HepG2 (cell line): Measurements from ENCODE around the gene CYBC1. TPM values are rescaled to one million over a fixed set of nuclear protein-coding genes. Genes with fewer than 3 reads are reported as not detected.

ENCODE experiments used
- ATAC-seq: fragments of 200-7000 bp; cut with Tn5 transposase; 3 replicates; pipeline ENCODE4 v1.9.1; 2020; ENCODE audit warnings: mild to moderate bottlenecking, moderate library complexity
- BruUV-seq: library from RNA; stranded (reverse); fragments of 400-500 nt; replicated peaks from 2 replicates; lab custom pipeline; 2021; lab: Mats Ljungman, UMichigan
- CTCF ChIA-PET: fragments of 300-600 bp; formaldehyde crosslinking; extraction: SDS; loops from one replicate; lab custom pipeline; 2021; ENCODE audit warnings: low total read pairs, inconsistent platforms, low intra/inter-chr PET ratio; lab: Yijun Ruan, JAX
- POLR2A ChIA-PET: fragments of 350-600 bp; sonication (Branson Sonifier 250); formaldehyde crosslinking; loops from one replicate; lab custom pipeline; 2020; ENCODE audit warnings: antibody characterized with exemption, inconsistent platforms; lab: Yijun Ruan, JAX
- DNase-seq: peaks from one replicate; pipeline ENCODE4 v3.0.0-alpha.2; 2015; ENCODE audit warnings: low spot score
- FAIRE-seq: peaks from 3 replicates; lab custom pipeline; 2011; peaks lifted over from hg19 to GRCh38; lab: Jason Lieb, UNC
- H2AFZ ChIP-seq: one replicate; pipeline ENCODE4 v1.6.1; 2011; ENCODE audit warnings: low read length, inconsistent platforms
- H3K27ac ChIP-seq: fragments of 300-600 bp; 3 replicates; pipeline ENCODE4 v1.8.0; 2011; ENCODE audit warnings: mixed run types, mild to moderate bottlenecking, mixed read lengths, low read length, inconsistent platforms; ENCODE audit not compliant: insufficient read depth; ENCODE audit errors: extremely low read length
- H3K27me3 ChIP-seq, 2 experiments: fragments of 200-600 bp in 1 of 2; 2 replicates in 1 of 2; 3 replicates in 1 of 2; pipeline versions ENCODE4 v1.6.0 to v1.8.0; 2011; ENCODE audit warnings: low read length in 2 of 2, mild to moderate bottlenecking in 2 of 2, moderate library complexity in 2 of 2, inconsistent platforms in 1 of 2; ENCODE audit not compliant: insufficient read depth in 2 of 2, control insufficient read depth in 1 of 2
- H3K36me3 ChIP-seq, 2 experiments: fragments of 200-600 bp in 1 of 2; replicated peaks in 1 of 2; 2 replicates in 1 of 2; 3 replicates in 1 of 2; pipeline versions ENCODE4 v1.5.1 to v1.8.0; 2011; ENCODE audit warnings: low read length in 2 of 2, inconsistent platforms in 1 of 2; ENCODE audit not compliant: insufficient read depth in 2 of 2, control insufficient read depth in 1 of 2
- H3K4me1 ChIP-seq: 2 replicates; pipeline ENCODE4 v1.5.1; 2012; ENCODE audit warnings: low read length, inconsistent platforms; ENCODE audit not compliant: insufficient read depth
- H3K4me2 ChIP-seq: 2 replicates; pipeline ENCODE4 v1.6.0; 2011; ENCODE audit warnings: low read depth, low read length, inconsistent platforms
- H3K4me3 ChIP-seq, 3 experiments: fragments of 200-600 bp in 1 of 3; sonication (generic), shearing (Covaris generic) in 1 of 3; replicated peaks in 1 of 3; 2 replicates each; pipeline ENCODE4 v1.5.1; 2011 to 2016; ENCODE audit warnings: low read length in 3 of 3, inconsistent platforms in 2 of 3, low read depth in 2 of 3, mild to moderate bottlenecking in 2 of 3, control low read depth in 1 of 3, mixed read lengths in 1 of 3; ENCODE audit not compliant: insufficient read depth in 1 of 3
- H3K79me2 ChIP-seq: one replicate; pipeline ENCODE4 v1.6.1; 2011; ENCODE audit warnings: low read length, inconsistent platforms; ENCODE audit not compliant: insufficient read depth
- H3K9ac ChIP-seq: 2 replicates; pipeline ENCODE4 v1.6.0; 2011; ENCODE audit warnings: mild to moderate bottlenecking, low read depth, low read length, inconsistent platforms; ENCODE audit not compliant: insufficient read depth
- H3K9me3 ChIP-seq: 2 replicates; pipeline ENCODE4 v1.5.1; 2012; ENCODE audit warnings: mild to moderate bottlenecking, low read length
- H4K20me1 ChIP-seq: 2 replicates; pipeline ENCODE4 v1.6.0; 2011; ENCODE audit warnings: inconsistent platforms, mild to moderate bottlenecking, low read length, moderate library complexity; ENCODE audit not compliant: insufficient read depth
- PRDM10 ChIP-seq: sonication (generic); formaldehyde crosslinking; IDR thresholded peaks from 2 replicates; pipeline ENCODE4 v1.4.0; 2020; ENCODE audit warnings: low read depth, missing genetic modification reagents
- TRAFD1 ChIP-seq: sonication (generic); formaldehyde crosslinking; IDR thresholded peaks from 2 replicates; pipeline ENCODE4 v1.5.1; 2020; ENCODE audit warnings: missing genetic modification reagents, mild to moderate bottlenecking, borderline replicate concordance
- WGBS: methylation state at CpG from one replicate; pipeline ENCODE4 v1.1.6; 2017; ENCODE audit warnings: low lambda C conversion rate; 5-methylcytosine and 5-hydroxymethylcytosine counted together
- in situ Hi-C: cut with HindIII; loops from 2 replicates; pipeline ENCODE4 v1.10.0; 2017; ENCODE audit warnings: low pct_unique_long_range_greater_than_20kb; ENCODE audit not compliant: extremely low pct_ligation_motif_present
- intact Hi-C: fragments of 100-400 bp; cut with micrococcal nuclease; formaldehyde crosslinking; loops from one replicate; pipeline ENCODE4 v1.10.0; 2022; ENCODE audit not compliant: unreplicated experiment
- polyA plus RNA-seq, 8 experiments: library from polyadenylated mRNA; depleted of rRNA in 3 of 8; stranded (reverse) in 7 of 8; unstranded in 1 of 8; fragments of >200 nt; fragmentation: Illumina TruSeq in 4 of 8; extraction: Trizol in 4 of 8; gene quantifications; 2 replicates each; pipeline versions ENCODE4 v1.2.1 to v1.2.3, GENCODE V29; 2011 to 2016; ENCODE audit warnings: low read depth in 4 of 8, missing spikeins in 1 of 8, mixed read lengths in 1 of 8; ENCODE audit not compliant: insufficient read depth in 1 of 8
- total RNA-seq, 5 experiments: library from RNA; depleted of rRNA; stranded (reverse); fragments of >200 nt; fragmentation: Illumina TruSeq; extraction: Trizol; gene quantifications; 2 replicates each; pipeline ENCODE4 v1.2.3, GENCODE V29; 2016; ENCODE audit warnings: low read depth in 1 of 5

CYBC1 gene
- total and polyA plus RNA-seq, 2 of the 13 experiments (the other 11 are each of a cell fraction or from before 2014, with no cell fraction given): 43.4 to 44.1 TPM

GRCh38 chr17:82406131-82406671, 44.4 kb downstream of the CYBC1 start:
- 96% methylated on average over 14 of the region's 14 CpGs for WGBS
- no peak for ATAC-seq
- FAIRE-seq: no peak

More at GRCh38 chr17:82406131-82406671, 44.4 kb downstream of the CYBC1 start:
- no peak overlapping the region for H3K4me2 ChIP-seq
- H3K4me1 ChIP-seq: peaks cover 23% of the 10 kb centered on the region
- no peak overlapping the region for H3K9ac ChIP-seq
- in situ Hi-C loops (no loop called here), intact Hi-C loops (no loop called here)
- ChIA-PET POLR2A (interaction anchor here (0.6 kb wide), 1 partner anchor 112 kb away, joined by 4 read pairs; no protein-coding TSS in a partner anchor), CTCF (no interaction called here)
- no peaks in the 10 kb centered on the region for H3K79me2 ChIP-seq
- TF ChIP-seq TRAFD1 (CRISPR knock-in tag): no peak
- no peak for TF ChIP-seq PRDM10 (CRISPR knock-in tag)
- no peaks in the 10 kb centered on the region for H4K20me1 ChIP-seq
- BruUV-seq: no TSS peak
- no peaks in the 10 kb centered on the region for H3K9me3 ChIP-seq
- no peak overlapping the region for H3K27ac ChIP-seq
- no peak overlapping the region for H3K4me3 ChIP-seq
- DNase-seq: no peak
- H2AFZ ChIP-seq: no peak overlapping the region
- H3K36me3 ChIP-seq: peaks cover 17% of the 10 kb centered on the region in 2 experiments; a peak in 4 of 5 replicates
- no peaks in the 10 kb centered on the region for H3K27me3 ChIP-seq
